ENCODE results near the gene KIF5C.

KIF5C gene

DNA sequence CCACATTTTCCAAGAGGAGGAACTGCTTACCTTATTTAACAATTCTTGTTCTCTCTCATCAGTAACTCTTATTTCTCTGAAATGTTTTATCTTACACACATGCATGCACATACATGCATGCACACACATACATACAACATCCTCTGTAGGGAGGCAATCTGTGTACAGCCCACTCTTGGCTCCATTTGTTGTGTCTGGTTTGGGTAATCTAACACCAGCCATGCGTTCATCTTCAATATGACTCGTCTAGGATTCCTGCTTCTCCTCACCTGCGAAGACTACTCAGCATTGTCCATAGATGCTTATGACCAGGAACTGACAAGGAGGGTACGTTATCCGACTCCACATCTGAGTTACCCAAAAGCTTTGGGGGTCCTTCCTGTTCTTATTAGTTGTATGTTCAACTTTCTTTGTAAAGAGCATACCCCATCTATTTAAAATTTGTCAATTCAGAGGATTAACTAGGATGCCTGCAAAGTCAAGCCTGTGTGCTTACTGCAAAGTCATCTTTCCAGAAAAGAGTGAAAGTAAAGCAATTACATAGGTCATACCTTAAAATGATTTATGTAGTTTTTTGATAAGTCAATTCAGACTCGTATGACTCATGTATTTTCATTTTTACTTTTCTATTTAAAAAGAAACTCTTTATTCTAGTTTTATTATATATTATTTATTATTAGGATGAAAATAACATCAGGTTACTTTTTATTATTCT lies 181.7 kb downstream of the KIF5C start:
- DNase-seq: no peak

DNA sequence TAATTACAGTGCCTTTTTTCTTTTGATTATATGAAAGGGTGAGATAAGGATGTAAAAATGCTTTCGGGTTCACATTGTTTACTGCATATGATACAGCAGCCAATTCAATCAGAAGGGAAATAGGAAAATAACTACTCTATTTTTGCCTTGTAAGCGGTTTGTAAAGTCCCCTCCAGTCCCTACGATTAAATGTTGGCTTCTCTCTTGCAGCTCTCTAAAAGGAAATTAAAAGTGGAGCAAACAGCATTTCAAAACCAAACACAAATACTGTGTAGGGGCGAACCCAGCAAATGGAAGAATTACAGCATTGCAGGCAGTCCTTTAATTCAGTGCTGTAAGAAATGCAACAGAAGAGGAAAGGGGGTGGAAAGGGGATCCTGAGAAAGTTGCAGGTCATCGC lies 182.4 kb downstream of the KIF5C start:
- no peak for DNase-seq

DNA sequence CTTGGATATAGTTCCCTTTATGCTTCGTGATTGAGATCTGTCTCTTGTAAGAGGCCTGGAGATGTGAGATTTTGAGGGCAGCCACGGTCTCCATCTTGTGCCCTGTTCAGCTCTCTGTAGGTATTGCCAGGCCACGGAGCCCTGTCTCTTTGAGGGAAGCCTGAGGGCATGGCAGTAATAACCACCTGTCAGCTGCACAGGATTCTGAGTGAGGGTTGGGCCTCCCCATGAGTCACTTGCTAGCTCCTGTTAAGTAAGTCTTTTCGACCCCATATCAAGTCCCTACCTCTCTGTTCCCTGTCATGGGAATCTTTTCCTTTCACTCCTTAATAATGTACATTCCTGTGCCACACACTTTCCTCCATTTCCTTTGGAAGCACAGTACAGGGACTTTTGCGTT lies 183.9 kb downstream of the KIF5C start:
- DNase-seq: no peak

DNA sequence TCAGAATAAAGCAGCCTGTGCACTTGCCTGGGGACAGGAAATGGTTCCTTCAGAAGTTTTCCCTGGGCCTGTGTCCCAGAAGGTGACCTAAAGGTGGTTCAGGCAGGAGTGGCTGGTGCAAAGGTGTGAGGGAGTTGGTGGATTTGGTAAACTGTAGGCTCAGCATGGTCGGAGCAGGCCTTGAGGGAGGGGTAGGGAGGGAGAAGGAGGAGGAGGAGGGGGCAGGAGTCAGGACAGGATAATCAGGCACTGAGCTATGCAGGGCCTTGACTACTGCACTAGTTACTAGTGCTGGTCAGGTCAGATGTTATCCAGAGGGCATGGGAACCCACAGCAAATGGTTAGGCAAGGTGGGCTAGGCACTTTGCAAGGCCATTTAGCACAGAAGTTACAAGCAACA lies 184.8 kb downstream of the KIF5C start:
- DNase-seq: no peak

DNA sequence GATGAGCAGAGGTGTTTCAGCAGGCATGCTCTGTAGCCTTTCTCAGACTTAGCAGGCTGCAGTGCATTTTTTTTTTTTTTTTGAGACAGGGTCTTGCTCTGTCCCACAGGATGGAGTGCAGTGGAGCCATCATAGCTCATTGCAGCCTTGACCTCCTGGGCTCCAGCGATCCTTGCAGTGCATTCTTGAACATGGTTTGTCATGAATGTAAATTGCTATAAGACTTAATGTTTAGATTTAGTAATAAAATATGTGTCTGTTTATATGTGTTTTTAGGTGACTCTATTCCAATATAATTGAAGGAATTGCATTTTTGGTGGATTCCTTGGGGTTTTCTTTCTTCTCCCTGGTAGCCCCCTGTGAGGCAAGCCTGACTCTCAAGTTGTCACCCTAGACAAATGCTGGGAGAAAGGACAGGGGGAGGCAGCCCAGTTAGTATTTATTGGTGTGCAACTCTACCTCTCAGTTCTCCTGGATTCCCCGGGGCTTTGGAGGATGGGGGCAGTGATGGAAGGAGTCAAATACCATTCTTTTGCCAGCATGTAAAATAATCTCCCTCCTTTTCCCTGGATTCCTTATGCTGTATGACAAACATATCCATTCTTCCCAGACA lies 186.2 kb downstream of the KIF5C start:
- DNase-seq: no peak

DNA sequence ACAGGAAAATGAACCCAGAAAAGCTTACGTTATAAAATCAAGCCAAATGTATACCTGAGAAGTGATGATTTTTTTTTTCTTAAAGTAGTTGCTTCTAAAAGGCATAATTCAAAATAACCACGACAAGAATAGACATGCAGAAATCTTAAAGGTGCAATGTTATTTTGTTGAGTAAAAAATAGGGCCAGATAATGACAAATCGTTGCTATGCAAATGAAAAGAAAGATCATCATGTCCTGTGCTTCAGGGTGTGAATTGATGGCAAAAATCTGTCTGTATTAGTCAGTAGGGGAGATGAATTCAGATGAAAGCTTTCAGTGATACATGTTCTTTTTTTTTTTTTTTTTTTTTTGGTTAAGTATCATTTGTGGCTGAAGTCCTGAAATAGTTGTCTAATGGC lies 187.5 kb downstream of the KIF5C start:
- no peak for DNase-seq

DNA sequence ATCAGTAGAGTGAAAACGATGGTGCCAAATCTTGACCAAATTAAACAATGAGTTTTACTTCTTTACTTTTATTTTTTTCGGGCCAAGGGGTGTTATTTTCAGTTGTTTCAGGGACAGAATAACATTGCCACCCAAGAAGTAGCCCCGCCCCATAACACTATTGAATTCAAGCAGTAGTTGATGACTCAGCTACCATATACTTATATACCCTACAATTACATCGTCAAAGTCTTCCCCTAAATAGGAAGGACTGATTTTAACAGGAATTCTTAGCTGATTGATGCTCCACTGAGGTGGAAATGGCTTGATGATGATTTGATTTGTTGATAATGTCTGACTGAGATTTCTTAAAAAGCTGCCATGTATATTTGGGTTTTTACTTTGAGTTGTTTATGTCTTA lies 188.2 kb downstream of the KIF5C start:
- DNase-seq: no peak

DNA sequence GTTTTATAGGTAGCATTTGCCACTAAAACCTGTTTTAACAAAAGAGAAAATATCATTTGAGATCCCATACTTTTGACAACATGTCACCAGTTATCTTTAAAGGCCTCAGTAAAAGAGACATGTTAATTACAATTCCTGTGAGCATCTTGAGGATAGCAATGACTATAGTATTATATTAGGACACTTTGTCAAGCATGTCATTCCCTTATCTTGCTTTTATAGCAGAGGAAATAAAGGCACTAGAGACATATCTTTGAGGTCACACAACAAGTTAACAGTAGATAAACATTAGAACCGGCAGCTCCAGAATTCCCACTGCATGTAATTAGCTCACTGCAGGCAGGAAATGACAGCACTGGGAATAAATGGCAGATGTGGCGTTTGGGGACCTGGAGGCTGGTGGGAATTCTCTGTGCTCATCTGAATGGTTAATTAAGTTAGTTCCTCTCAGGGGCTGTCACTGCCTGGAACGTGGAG lies 189.4 kb downstream of the KIF5C start:
- DNase-seq: no peak

DNA sequence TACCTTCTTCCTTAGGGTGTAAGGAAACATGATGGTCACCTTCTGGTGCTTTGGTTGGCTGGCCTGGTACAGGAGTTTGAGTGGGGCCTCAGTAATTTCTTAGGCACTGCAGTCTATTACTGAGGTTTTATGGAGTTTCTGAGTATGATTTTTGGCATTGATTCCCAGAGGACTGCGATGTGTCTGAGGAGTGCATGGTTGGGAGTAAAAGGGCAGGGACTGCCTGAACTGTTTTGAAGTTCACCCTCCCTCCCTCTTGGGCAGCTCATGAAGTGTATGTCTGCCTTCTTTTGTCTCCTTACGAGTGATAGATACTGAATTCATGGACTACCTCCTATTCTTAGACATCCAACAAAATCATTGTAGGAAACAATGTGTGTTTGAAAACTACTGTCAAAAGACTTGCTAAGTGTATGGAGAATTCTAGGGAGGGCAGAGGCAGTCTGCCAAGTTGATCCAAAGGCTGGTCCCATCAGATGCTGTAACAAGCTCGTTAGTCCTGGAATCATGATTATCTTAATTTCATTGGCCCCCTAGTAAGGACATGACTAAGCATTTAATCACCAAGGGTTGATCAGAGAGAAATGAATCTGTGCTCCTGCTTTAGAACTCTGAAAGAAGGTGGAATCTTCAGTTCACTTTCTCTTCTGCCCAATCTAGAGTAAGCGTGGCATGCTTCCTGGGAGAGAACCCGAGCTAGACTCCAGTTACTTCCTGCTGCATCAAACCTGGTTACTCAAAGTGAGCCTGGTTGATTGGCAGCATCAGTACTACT lies 190.0 kb downstream of the KIF5C start:
- DNase-seq: no peak

DNA sequence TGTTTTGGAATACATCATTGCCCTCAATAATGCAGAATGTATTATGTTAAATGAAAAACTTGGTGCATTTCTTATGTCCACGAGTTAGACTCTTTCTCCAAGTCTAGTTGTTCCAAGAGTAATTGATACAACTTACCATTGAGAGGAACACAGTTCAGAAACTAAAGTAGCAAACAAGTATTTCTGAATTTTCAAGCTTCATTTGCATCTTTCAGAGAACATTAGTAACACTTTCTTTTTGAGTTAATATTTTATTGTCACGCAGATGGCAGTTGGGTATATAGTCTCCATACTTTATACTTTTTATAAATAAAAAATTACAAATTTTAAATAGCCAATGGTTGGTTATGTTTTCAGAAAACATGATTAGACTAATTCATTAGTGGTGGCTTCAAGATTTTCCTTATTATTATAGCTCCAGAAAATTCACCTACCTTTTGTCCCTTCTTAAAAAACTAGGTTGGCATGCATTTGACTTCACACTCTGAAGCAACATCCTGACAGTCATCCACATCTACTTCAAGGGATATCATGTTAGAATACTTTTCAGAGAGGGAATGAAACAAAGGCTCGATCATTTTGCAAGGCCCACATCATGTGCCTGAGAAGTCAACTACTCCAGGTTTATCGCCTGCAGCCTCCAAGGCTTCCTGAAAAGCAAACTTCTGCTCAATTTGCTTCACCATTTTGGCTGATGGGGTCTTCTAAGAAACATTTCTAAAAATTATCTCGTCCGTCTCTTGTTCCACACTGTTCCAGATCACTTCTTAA lies 193.4 kb downstream of the KIF5C start:
- DNase-seq: no peak

DNA sequence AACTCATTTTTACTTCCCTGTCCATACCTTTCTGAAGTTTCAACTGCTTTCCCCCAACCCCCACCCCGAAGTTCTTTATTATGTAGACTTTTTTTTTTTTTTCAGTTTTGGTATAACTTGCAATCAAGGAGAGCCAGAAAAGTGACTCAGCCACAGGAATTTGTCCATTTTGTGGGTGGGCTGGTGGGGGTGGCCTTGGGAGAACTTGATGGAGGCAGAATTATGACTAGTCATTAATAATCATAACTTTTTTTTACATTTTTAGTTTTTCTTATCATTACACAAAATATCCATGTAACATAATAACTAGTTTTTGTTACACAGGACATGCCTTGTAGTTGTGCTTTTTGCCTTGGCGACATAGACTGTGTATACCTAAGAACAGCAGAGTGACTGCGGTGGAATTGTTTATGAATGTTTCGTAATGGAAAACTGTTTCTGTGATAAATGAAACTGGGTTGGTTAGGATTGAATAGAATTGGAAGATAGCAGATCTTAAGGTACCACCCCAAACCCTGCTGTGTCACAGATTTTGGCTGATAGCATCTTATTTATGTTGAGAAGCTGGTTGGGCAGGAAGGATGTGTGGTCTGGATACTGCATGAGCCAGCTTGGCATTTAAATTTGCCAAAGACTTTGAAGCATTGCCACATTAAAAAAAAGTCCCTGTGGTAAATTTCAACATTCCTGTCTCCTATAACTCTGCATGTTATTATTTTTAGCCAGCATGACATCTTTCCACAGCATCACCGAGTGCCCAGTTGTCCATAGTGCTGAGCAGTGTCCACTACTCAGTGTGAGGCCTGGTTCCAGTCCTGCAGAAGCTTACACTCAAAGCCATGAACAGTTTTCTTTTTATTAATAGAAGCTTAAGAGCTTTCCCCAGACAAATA lies 194.2 kb downstream of the KIF5C start:
- no peak for DNase-seq

DNA sequence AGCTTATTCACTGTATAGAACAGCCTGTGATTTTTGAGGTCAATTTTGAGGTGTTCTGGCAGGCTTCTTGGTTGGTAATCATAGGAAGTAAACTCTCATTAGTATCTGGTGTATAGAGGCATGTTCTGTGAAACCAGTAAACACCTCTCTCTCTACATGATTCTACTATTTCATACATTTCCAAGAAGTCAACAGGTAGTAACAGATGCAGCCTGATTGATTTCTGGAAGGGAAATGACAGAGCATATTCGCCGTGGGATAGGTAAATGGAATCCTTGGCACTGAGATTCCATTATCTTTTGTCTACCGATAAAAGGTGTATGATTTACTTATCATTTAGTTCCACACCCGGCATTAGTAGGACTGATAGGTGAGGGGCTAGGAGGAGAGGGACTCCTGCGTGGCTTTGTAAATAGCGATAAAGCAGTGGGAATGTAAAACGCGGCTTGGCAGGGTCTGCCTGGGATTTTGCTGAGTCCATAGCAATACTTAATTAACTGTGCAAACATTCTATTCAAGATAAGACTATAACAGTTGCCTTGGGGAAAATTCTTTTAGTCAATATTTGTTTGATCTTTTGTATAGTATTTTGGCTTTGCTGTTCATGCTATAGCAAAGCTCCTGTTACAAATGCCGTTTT lies 195.8 kb downstream of the KIF5C start:
- no peak for DNase-seq

DNA sequence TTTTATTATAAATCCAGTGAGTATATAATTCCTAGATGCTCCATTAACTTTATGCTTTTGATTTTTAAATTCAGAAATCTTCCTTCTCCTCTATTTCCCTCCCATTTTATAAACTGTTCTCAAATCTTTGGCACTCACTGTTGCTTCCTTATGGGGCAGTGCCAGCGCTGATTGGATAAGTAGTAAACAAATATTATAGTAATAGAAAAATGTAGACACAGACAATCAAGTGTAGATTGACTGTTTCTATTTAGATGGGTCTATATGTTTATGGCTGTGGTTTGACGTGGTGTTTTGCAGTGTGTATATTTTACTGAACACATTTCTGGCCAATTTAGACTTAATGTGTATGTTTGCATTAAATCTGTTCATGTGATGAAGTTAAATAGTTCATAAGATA lies 200.1 kb downstream of the KIF5C start:
- no peak for DNase-seq

DNA sequence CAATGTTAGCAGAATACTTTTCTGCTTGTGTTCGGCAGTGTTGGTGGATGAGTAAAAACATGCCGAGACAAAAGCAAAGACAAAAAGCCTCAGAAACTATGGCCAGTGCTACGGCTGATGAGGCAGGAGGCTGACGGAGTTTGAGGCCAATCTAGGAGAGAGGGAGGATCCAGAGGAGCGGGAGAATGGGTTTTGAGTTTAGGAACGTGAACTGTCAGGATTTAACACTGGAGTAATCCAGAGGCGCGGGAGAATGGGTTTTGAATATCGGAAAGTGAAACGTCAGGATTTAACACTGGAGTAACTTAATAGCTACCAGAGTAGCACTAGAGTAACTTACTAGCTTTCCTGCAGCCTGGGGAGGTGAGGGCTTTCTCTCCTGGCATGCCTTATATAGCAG lies 200.8 kb downstream of the KIF5C start:
- no peak for DNase-seq

Data from activated T-cell treated with anti-CD3 and anti-CD28 coated beads, Interleukin-2, amount 50 U/mL, for 1 hour (primary cell).